GM18502 (cell line): Measurements from ENCODE around the gene POLE4.
A peak's percentile ranks its signal among the peaks of the same experiment; 100 is the strongest.

Experiments
- ATAC-seq: cut with Tn5 transposase; IDR thresholded peaks from one replicate; pipeline ENCODE4 v1.9.1; 2021; ENCODE audit warnings: mild to moderate bottlenecking; ENCODE audit not compliant: unreplicated experiment, poor library complexity

POLE4 gene

DNA sequence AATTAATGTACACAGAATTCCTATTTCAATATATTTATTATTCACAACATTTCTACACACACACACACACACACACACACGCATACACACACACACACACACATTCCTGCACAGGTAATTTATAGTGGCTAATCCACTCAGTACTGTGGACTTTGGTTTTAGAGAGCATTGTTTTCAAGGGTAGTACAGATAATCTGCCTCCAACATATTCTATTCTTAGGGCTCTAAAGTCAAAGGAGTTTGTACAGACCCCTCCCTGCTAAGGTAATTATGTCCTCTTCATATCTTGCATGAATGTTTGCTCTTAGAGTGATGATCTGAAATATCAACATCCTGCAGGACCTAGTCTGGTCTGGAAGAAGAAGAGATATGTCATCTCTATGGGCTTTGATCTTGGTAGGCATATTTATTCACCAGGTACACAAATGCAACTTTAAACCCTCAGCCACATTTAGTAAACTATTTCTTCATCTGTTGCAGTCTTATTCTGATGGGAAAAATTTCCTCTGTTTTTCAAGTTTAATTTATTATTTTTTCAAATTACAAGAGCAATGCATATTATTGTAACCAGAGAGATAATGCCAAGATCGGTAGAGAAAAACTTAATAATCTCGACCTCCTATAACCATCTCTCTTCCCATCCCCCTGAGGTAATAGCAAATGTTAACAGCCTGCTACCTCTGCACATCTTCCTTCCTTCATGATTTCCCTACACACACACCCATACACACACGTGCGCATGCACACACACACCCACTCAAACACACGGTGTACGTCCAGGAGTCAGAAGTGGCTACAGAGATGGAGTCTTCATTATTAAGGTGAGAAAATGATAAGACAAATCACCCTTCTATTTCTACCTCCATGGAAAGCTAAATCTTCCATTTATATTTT, 18.3 kb upstream of the POLE4 start:
- no peak for ATAC-seq

- ATAC-seq = no peak
Measured at GRCh38 chr2:74941284-74941683, 17.2 kb upstream of the POLE4 start.

- no peak for ATAC-seq
Measured at GRCh38 chr2:74942263-74942662, 16.2 kb upstream of the POLE4 start.

DNA sequence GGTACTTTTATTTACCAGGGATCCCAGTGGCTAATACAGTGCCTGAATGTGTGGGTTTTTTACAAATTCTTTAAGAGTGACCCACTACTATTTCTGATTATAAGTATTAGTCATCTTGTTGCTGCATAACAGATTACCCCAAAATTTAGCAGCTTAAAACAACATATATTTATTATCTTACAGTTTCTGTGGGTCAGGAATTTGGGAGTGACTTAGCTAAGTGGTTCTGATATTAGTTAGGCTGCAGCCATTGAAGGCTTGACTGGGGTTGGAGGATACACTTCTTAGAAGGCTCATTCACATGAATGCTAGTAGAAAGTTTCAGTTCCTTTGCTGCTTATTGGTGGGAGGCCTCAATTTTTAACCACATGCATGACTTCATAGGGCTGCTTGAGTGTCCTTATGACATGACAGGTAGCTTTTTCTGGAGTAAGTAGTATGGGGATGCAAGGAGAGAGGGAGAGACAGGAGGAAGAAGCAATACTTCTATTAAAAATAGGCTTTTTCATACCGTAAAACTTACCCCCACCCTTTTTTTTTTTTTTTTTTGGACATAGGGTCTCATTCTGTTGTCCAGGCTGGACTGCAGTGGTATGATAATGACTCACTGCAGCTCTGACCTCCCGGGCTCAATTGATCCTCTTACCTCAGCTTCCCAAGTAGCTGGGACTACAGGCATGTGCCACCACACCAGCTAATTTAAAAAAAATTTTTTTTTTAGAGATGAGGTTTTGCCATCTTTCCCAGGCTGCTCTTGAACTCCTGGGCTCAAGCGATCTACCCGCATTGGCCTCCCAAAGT, 13.3 kb upstream of the POLE4 start:
- peak; percentile 100 for ATAC-seq

- ATAC-seq = no peak
Measured at GRCh38 chr2:74945788-74946331, 12.6 kb upstream of the POLE4 start.

DNA sequence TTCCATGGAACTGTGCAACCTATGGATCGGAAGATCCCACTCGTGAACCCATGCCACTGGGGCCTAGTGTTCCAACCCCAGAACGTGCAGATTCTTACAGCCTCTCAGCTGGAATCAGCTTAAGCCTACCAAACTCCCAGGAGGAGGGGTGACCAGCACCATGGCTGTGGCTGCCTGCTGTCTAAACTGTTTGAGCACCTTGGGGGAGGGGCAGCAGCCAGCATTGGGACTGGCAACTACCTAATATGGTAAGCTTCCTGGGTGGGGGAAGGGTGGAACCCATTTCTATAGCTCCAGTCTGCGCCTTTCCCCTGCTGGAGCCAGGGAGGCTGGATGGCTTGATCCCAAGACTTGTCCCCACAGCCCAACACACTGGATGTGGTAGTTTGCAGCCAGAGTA, 10.7 kb upstream of the POLE4 start:
- ATAC-seq = no peak

DNA sequence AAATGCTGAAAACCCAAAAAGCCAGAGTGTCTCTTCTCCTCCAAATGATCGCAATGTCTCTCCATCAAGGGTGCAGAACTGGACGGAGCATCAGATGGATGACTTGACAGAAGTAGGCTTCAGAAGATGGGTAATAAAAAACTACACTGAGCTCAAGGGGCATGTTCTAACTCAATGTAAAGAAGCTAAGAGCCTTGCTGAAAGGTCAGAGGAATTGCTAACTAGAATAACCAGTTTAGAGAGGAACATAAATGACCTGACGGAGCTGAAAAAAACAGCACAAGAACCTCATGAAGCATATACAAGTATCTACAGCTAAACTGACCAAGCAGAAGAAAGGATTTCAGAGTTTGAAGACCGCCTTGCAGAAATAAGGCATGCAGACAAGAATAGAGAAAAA, 9.7 kb upstream of the POLE4 start:
- no peak for ATAC-seq

DNA sequence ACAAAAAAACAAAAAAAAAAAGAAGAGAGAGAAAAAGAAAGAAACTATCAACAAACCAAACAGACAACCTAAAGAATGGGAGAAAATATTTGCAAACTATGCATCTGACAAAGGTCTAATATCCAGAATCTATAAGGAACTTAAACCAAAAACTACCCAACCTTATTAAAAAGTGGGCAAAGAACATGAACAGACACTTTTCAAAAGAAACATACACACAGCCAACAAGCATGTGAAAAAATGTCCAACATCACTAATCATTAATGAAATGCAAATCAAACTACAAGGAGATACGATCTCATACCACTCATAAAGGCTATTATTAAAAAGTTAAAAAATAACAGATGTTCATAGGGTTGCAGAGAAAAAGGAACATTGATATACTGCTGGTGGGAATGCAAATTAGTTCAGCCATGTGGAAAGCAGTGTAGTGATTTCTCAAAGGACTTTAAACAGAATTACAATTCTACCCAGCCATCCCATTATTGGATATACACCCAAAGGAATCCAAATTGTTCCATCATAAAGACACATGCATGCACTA, 7.2 kb upstream of the POLE4 start:
- no peak for ATAC-seq

DNA sequence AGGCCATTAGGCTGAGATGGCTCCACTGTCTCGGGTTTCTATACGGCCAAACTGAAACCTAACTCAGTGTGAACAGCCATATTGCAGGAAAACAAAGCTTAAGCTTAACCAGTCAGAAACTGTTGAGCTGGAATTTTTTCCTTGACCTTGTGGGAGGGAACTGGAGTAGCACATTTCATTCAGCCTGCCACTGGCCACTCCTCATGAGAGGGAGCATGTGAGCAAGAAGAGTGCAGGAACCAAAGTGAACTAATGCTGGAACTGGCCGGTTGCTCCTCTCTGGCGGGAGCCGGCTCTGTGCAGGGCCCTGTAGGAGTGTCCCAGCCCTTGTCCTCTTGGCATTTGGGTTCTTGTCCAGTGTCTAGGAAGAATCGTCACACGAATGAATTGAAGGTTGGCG, 5.9 kb upstream of the POLE4 start:
- no peak for ATAC-seq

GRCh38 chr2:74953796-74954499, 4.5 kb upstream of the POLE4 start:
- no peak for ATAC-seq

DNA sequence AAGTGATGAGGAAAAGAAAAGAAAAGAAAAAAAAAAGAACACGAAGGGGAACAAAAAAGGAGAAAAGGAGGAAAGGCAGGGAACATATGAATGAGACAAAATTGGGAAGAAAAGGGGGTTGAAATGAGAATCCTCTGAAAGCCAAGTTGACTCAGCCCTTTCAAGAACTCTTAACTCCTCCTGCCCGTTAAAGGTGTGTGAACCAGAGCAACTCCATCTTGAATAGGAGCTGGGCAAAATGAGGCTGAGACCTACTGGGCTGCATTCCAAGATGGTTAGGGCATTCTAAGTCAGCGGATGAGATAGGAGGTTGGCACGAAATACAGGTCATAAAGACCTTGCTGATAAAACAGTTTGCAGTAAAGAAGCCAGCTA, 4.0 kb upstream of the POLE4 start:
- ATAC-seq = no peak

- ATAC-seq = no peak
Measured at GRCh38 chr2:74957886-74958273, 563 bp upstream of the POLE4 start.

- no peak for ATAC-seq
Measured at GRCh38 chr2:74959106-74959751, 786 bp downstream of the POLE4 start.

- ATAC-seq = no peak
Measured at GRCh38 chr2:74966887-74967286, 8.4 kb downstream of the POLE4 start.

DNA sequence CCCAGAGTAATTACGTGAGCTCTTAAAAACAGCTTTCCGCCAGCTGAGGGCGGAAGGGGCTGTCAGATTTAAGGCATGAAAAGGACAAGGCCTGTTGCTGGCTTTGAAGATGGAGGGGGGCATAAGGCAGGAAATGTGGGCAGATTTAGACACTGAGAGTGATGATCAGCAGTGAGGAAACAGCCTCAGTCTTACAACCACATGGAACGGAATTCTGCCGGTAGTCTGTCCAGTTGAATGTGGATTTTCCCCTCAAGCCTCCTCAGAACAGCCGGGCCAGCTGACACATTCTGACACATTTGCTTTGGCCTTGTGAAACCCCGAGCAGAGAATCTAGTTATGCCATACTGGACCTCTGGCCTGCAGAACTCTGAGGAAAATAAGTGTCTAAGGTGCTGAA, 16.6 kb downstream of the POLE4 start:
- no peak for ATAC-seq

DNA sequence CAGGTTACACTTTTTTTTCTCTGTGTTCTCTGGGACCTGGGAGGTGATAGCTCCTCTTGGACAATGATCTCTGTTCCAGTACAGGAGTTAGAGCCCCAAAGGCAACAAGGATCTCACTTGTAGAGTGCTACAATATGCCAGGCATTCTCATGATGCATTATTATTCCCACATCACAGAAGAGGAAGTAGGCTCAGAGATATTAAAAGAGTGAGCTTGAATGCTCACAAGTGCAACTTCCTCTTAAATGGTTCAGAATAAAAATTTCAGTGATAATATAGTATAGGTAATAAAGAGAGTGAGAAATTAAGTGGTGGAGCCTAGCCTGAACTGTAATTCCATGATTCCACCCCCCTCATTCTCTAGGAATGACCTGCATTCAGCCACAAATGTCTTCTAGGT, 21.4 kb downstream of the POLE4 start:
- no peak for ATAC-seq

DNA sequence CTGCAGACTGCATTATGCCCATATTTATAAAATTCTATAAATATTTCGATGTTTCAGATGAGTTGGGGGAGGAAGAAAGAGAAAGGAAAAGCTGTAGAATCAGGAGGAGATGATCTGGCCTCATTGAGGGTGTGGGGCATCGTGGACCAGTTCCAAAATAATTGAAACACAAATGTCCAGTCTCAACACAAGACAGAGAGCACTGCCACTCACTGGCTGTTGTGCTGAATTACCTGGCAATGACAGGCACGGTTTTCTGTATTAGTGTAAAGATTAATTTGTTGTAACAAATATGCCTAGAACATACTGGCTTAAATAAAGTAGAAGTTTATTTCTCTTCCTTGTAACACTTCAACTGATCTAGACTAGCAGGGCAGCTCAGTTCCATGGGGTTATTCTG, 24.1 kb downstream of the POLE4 start:
- ATAC-seq = no peak

DNA sequence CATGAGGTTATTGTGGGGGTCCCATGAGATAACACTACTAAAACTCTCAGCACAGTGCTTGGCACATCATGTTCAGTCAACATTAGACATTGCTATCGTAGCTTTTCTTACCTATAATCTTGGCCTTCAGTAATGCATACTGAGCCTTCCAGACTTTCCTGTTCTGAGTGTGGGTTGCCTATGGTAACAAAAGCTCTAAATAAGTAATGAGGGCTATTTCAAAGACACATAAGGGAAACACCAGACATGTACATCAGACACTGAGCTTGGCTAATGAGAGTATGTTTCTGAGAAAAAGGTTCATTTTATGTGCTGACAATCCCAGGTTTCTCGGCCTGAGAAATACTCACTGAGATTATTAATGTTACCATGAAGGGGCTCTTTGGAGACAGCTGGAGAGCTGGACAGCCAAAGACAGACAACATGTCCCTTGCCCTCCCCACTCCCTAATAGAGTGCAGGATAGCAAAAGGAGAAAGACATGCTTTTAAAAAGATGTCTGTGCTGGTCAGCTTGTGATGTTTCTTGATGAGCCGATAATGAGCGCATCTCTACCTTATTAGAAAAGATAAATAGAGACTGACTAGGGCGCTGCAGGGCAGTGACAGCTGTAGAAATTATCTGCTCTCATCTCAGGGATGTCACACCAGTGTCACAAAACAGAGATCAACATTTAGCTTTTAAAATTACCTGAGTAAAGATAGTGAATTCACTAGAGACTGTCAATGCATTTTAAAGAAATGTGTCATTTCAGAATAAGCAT, 25.4 kb downstream of the POLE4 start:
- ATAC-seq = no peak

- ATAC-seq = no peak
Measured at GRCh38 chr2:74984947-74985637, 26.6 kb downstream of the POLE4 start.
